HepG2 (cell line): ENCODE results near the gene C3orf22. TPM values are rescaled to one million over a fixed set of nuclear protein-coding genes. Genes with fewer than 3 reads are reported as not detected.

ENCODE experiments used
- ATAC-seq: fragments of 200-7000 bp; cut with Tn5 transposase; 3 replicates; pipeline ENCODE4 v1.9.1; 2020; ENCODE audit warnings: mild to moderate bottlenecking, moderate library complexity
- BruUV-seq: library from RNA; stranded (reverse); fragments of 400-500 nt; replicated peaks from 2 replicates; lab custom pipeline; 2021; lab: Mats Ljungman, UMichigan
- CTCF ChIA-PET: fragments of 300-600 bp; formaldehyde crosslinking; extraction: SDS; loops from one replicate; lab custom pipeline; 2021; ENCODE audit warnings: low total read pairs, inconsistent platforms, low intra/inter-chr PET ratio; lab: Yijun Ruan, JAX
- POLR2A ChIA-PET: fragments of 350-600 bp; sonication (Branson Sonifier 250); formaldehyde crosslinking; loops from one replicate; lab custom pipeline; 2020; ENCODE audit warnings: antibody characterized with exemption, inconsistent platforms; lab: Yijun Ruan, JAX
- DNase-seq: peaks from one replicate; pipeline ENCODE4 v3.0.0-alpha.2; 2015; ENCODE audit warnings: low spot score
- FAIRE-seq: peaks from 3 replicates; lab custom pipeline; 2011; peaks lifted over from hg19 to GRCh38; lab: Jason Lieb, UNC
- H2AFZ ChIP-seq: one replicate; pipeline ENCODE4 v1.6.1; 2011; ENCODE audit warnings: low read length, inconsistent platforms
- H3K27ac ChIP-seq: fragments of 300-600 bp; 3 replicates; pipeline ENCODE4 v1.8.0; 2011; ENCODE audit warnings: mixed run types, mild to moderate bottlenecking, mixed read lengths, low read length, inconsistent platforms; ENCODE audit not compliant: insufficient read depth; ENCODE audit errors: extremely low read length
- H3K27me3 ChIP-seq, 2 experiments: fragments of 200-600 bp in 1 of 2; 2 replicates in 1 of 2; 3 replicates in 1 of 2; pipeline versions ENCODE4 v1.6.0 to v1.8.0; 2011; ENCODE audit warnings: low read length in 2 of 2, mild to moderate bottlenecking in 2 of 2, moderate library complexity in 2 of 2, inconsistent platforms in 1 of 2; ENCODE audit not compliant: insufficient read depth in 2 of 2, control insufficient read depth in 1 of 2
- H3K36me3 ChIP-seq, 2 experiments: fragments of 200-600 bp in 1 of 2; replicated peaks in 1 of 2; 2 replicates in 1 of 2; 3 replicates in 1 of 2; pipeline versions ENCODE4 v1.5.1 to v1.8.0; 2011; ENCODE audit warnings: low read length in 2 of 2, inconsistent platforms in 1 of 2; ENCODE audit not compliant: insufficient read depth in 2 of 2, control insufficient read depth in 1 of 2
- H3K4me1 ChIP-seq: 2 replicates; pipeline ENCODE4 v1.5.1; 2012; ENCODE audit warnings: low read length, inconsistent platforms; ENCODE audit not compliant: insufficient read depth
- H3K4me2 ChIP-seq: 2 replicates; pipeline ENCODE4 v1.6.0; 2011; ENCODE audit warnings: low read depth, low read length, inconsistent platforms
- H3K4me3 ChIP-seq, 3 experiments: fragments of 200-600 bp in 1 of 3; sonication (generic), shearing (Covaris generic) in 1 of 3; replicated peaks in 1 of 3; 2 replicates each; pipeline ENCODE4 v1.5.1; 2011 to 2016; ENCODE audit warnings: low read length in 3 of 3, inconsistent platforms in 2 of 3, low read depth in 2 of 3, mild to moderate bottlenecking in 2 of 3, control low read depth in 1 of 3, mixed read lengths in 1 of 3; ENCODE audit not compliant: insufficient read depth in 1 of 3
- H3K79me2 ChIP-seq: one replicate; pipeline ENCODE4 v1.6.1; 2011; ENCODE audit warnings: low read length, inconsistent platforms; ENCODE audit not compliant: insufficient read depth
- H3K9ac ChIP-seq: 2 replicates; pipeline ENCODE4 v1.6.0; 2011; ENCODE audit warnings: mild to moderate bottlenecking, low read depth, low read length, inconsistent platforms; ENCODE audit not compliant: insufficient read depth
- H3K9me3 ChIP-seq: 2 replicates; pipeline ENCODE4 v1.5.1; 2012; ENCODE audit warnings: mild to moderate bottlenecking, low read length
- H4K20me1 ChIP-seq: 2 replicates; pipeline ENCODE4 v1.6.0; 2011; ENCODE audit warnings: inconsistent platforms, mild to moderate bottlenecking, low read length, moderate library complexity; ENCODE audit not compliant: insufficient read depth
- ATF1 ChIP-seq: IDR thresholded peaks from 2 replicates; pipeline ENCODE4 v1.6.1; 2016; ENCODE audit warnings: mild to moderate bottlenecking, control low read depth
- BRCA1 ChIP-seq: sonication (generic); formaldehyde crosslinking; IDR thresholded peaks from 2 replicates; pipeline ENCODE4 v1.4.0; 2020; ENCODE audit warnings: missing genetic modification reagents
- ELF1 ChIP-seq: sonication (generic); formaldehyde crosslinking; IDR thresholded peaks from 2 replicates; pipeline ENCODE4 v1.4.0; 2020; ENCODE audit warnings: missing genetic modification reagents
- HNF1B ChIP-seq: sonication (generic); formaldehyde crosslinking; IDR thresholded peaks from 2 replicates; pipeline ENCODE4 v1.5.1; 2020; ENCODE audit warnings: mild to moderate bottlenecking, moderate library complexity, missing genetic modification reagents
- HOXA3 ChIP-seq: sonication (generic); formaldehyde crosslinking; IDR thresholded peaks from 2 replicates; pipeline ENCODE4 v1.5.0; 2020; ENCODE audit warnings: missing genetic modification reagents
- IRF9 ChIP-seq: sonication (generic); formaldehyde crosslinking; IDR thresholded peaks from 2 replicates; pipeline ENCODE4 v1.8.0; 2022; ENCODE audit warnings: missing genetic modification reagents, mild to moderate bottlenecking, borderline replicate concordance
- JDP2 ChIP-seq: sonication (generic); formaldehyde crosslinking; IDR thresholded peaks from 2 replicates; pipeline ENCODE4 v1.8.1; 2022; ENCODE audit warnings: missing genetic modification reagents, borderline replicate concordance
- MTF2 ChIP-seq: sonication (generic); formaldehyde crosslinking; IDR thresholded peaks from 2 replicates; pipeline ENCODE4 v1.5.0; 2020; ENCODE audit warnings: missing genetic modification reagents, borderline replicate concordance
- MXD3 ChIP-seq: IDR thresholded peaks from 2 replicates; pipeline ENCODE4 v1.6.1; 2016; ENCODE audit warnings: mild to moderate bottlenecking, missing biosample characterization, missing genetic modification reagents
- RBAK ChIP-seq: sonication (generic); formaldehyde crosslinking; IDR thresholded peaks from 2 replicates; pipeline ENCODE4 v1.5.1; 2020; ENCODE audit warnings: mild to moderate bottlenecking, missing genetic modification reagents
- RCOR2 ChIP-seq: IDR thresholded peaks from 2 replicates; pipeline ENCODE4 v1.6.1; 2016; ENCODE audit warnings: missing biosample characterization, missing genetic modification reagents
- TBX2 ChIP-seq: sonication (generic); formaldehyde crosslinking; IDR thresholded peaks from 2 replicates; pipeline ENCODE4 v1.5.0; 2020; ENCODE audit warnings: missing genetic modification reagents, mild to moderate bottlenecking, borderline replicate concordance
- TERF1 ChIP-seq: sonication (generic); formaldehyde crosslinking; IDR thresholded peaks from 2 replicates; pipeline ENCODE4 v1.8.0; 2022; ENCODE audit warnings: mild to moderate bottlenecking, missing genetic modification reagents, moderate library complexity
- TMF1 ChIP-seq: sonication (generic); formaldehyde crosslinking; IDR thresholded peaks from 2 replicates; pipeline ENCODE4 v1.8.1; 2022; ENCODE audit warnings: low read depth, missing genetic modification reagents
- ZNF282 ChIP-seq: fragments of 450-650 bp; IDR thresholded peaks from 2 replicates; pipeline ENCODE4 v1.6.1; 2018; ENCODE audit not compliant: partially characterized antibody
- ZNF782 ChIP-seq: sonication (generic); formaldehyde crosslinking; IDR thresholded peaks from 2 replicates; pipeline ENCODE4 v1.4.0; 2020; ENCODE audit warnings: missing genetic modification reagents, mild to moderate bottlenecking, borderline replicate concordance
- ZNF850 ChIP-seq: sonication (generic); formaldehyde crosslinking; conservative IDR thresholded peaks from 2 replicates; pipeline ENCODE4 v1.9.0; 2021; ENCODE audit warnings: mild to moderate bottlenecking, missing genetic modification reagents
- WGBS: methylation state at CpG from one replicate; pipeline ENCODE4 v1.1.6; 2017; ENCODE audit warnings: low lambda C conversion rate; 5-methylcytosine and 5-hydroxymethylcytosine counted together
- in situ Hi-C: cut with HindIII; loops from 2 replicates; pipeline ENCODE4 v1.10.0; 2017; ENCODE audit warnings: low pct_unique_long_range_greater_than_20kb; ENCODE audit not compliant: extremely low pct_ligation_motif_present
- intact Hi-C: fragments of 100-400 bp; cut with micrococcal nuclease; formaldehyde crosslinking; loops from one replicate; pipeline ENCODE4 v1.10.0; 2022; ENCODE audit not compliant: unreplicated experiment
- polyA plus RNA-seq, 8 experiments: library from polyadenylated mRNA; depleted of rRNA in 3 of 8; stranded (reverse) in 7 of 8; unstranded in 1 of 8; fragments of >200 nt; fragmentation: Illumina TruSeq in 4 of 8; extraction: Trizol in 4 of 8; gene quantifications; 2 replicates each; pipeline versions ENCODE4 v1.2.1 to v1.2.3, GENCODE V29; 2011 to 2016; ENCODE audit warnings: low read depth in 4 of 8, missing spikeins in 1 of 8, mixed read lengths in 1 of 8; ENCODE audit not compliant: insufficient read depth in 1 of 8
- total RNA-seq, 5 experiments: library from RNA; depleted of rRNA; stranded (reverse); fragments of >200 nt; fragmentation: Illumina TruSeq; extraction: Trizol; gene quantifications; 2 replicates each; pipeline ENCODE4 v1.2.3, GENCODE V29; 2016; ENCODE audit warnings: low read depth in 1 of 5
- TF ChIP-seq, protein P1 (sequence below), 2 experiments: fragments of 450-650 bp in 1 of 2; sonication (generic) in 1 of 2; formaldehyde crosslinking; IDR thresholded peaks; 2 replicates each; pipeline versions ENCODE4 v1.5.0 to v1.8.0; 2020 to 2022; ENCODE audit warnings: mild to moderate bottlenecking in 1 of 2, missing genetic modification reagents in 1 of 2

The C3orf22 gene
- total and polyA plus RNA-seq, 2 of the 13 experiments (the other 11 are each of a cell fraction or from before 2014, with no cell fraction given): not detected

- TF ChIP-seq IRF9 (CRISPR knock-in tag) (no peak), ZNF850 (CRISPR knock-in tag) (no peak)
- TF ChIP-seq, all 625 proteins: peak for 0
These were observed 22.0 kb upstream of the C3orf22 start (continued) for GRCh38 chr3:126580746-126581145.

DNA sequence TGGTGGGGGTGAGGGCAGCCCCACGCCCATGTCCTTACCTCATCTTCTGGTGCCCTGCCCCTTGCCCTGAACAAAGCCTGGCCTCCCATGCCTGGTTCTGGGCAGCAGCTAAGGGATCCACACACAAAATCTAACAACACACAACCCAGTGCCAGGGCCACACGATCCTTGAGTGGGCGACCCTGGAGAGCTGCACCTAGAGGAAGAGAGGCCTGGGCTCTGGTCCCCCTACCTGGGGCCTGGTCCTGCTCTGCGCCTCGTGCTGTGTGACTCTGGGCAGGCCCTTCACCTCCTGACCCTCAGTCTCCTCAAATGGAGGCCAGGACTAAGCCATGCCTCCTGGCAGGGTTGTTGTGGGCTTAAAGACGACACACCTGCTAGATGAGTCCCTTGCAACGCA, 20.0 kb upstream of the C3orf22 start:
- Histone ChIP-seq H3K79me2 (no peaks in the 10 kb centered on the region), H2AFZ (no peak overlapping the region), H3K27me3 (no peaks in the 10 kb centered on the region; a peak in 2 of 5 replicates), H3K4me1 (0 out of 2 replicates have a peak, but pooled peaks cover 3% of the 10 kb centered on the region), H3K36me3 (no peaks in the 10 kb centered on the region), H3K9me3 (no peaks in the 10 kb centered on the region), H3K4me2 (no peak overlapping the region), H3K9ac (no peak overlapping the region), H3K27ac (no peak overlapping the region), H4K20me1 (no peaks in the 10 kb centered on the region), H3K4me3 (no peak overlapping the region)
- ChIA-PET POLR2A (no interaction called here), CTCF (no interaction called here)
- BruUV-seq: no TSS peak
- ATAC-seq: peak; percentile 27; the same call in 1 of the 3 replicates
- in situ Hi-C loops: no loop called here
- DNase-seq: no peak
- WGBS: 73% methylated on average over 3 of the region's 7 CpGs
- no peak for FAIRE-seq
- intact Hi-C loops: no loop called here
- TF ChIP-seq TMF1 (no peak), TBX2 (CRISPR knock-in tag) (no peak), ZNF282 (no peak), ELF1 (no peak), BRCA1 (CRISPR knock-in tag) (no peak), RCOR2 (CRISPR knock-in tag) (no peak), TERF1 (CRISPR knock-in tag) (no peak), RBAK (CRISPR knock-in tag) (no peak), HOXA3 (CRISPR knock-in tag) (no peak), MXD3 (CRISPR knock-in tag) (no peak), JDP2 (CRISPR knock-in tag) (no peak), MTF2 (CRISPR knock-in tag) (no peak), ATF1 (CRISPR knock-in tag) (no peak), ZNF782 (CRISPR knock-in tag) (no peak), HNF1B (CRISPR knock-in tag) (no peak)
- TF ChIP-seq, protein P1, sequence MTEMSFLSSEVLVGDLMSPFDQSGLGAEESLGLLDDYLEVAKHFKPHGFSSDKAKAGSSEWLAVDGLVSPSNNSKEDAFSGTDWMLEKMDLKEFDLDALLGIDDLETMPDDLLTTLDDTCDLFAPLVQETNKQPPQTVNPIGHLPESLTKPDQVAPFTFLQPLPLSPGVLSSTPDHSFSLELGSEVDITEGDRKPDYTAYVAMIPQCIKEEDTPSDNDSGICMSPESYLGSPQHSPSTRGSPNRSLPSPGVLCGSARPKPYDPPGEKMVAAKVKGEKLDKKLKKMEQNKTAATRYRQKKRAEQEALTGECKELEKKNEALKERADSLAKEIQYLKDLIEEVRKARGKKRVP (CRISPR knock-in tag; IDR thresholded peaks at IDR 0.05): no peak
